CD4-positive, alpha-beta T cell treated with Interleukin-1 beta for 1 hour (primary cell): ENCODE data around the gene BCAN.
"Not testable (repeated sequence)": the region's sequence is repeated elsewhere in the genome, so short reads cannot be mapped to it uniquely, and the experiment has no call there.

ENCODE experiments used
- DNase-seq, 2 donors: peaks; one replicate each; pipeline ENCODE4 v3.0.0-alpha.2; 2020 to 2022

The BCAN gene, protein sequence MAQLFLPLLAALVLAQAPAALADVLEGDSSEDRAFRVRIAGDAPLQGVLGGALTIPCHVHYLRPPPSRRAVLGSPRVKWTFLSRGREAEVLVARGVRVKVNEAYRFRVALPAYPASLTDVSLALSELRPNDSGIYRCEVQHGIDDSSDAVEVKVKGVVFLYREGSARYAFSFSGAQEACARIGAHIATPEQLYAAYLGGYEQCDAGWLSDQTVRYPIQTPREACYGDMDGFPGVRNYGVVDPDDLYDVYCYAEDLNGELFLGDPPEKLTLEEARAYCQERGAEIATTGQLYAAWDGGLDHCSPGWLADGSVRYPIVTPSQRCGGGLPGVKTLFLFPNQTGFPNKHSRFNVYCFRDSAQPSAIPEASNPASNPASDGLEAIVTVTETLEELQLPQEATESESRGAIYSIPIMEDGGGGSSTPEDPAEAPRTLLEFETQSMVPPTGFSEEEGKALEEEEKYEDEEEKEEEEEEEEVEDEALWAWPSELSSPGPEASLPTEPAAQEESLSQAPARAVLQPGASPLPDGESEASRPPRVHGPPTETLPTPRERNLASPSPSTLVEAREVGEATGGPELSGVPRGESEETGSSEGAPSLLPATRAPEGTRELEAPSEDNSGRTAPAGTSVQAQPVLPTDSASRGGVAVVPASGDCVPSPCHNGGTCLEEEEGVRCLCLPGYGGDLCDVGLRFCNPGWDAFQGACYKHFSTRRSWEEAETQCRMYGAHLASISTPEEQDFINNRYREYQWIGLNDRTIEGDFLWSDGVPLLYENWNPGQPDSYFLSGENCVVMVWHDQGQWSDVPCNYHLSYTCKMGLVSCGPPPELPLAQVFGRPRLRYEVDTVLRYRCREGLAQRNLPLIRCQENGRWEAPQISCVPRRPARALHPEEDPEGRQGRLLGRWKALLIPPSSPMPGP

DNA sequence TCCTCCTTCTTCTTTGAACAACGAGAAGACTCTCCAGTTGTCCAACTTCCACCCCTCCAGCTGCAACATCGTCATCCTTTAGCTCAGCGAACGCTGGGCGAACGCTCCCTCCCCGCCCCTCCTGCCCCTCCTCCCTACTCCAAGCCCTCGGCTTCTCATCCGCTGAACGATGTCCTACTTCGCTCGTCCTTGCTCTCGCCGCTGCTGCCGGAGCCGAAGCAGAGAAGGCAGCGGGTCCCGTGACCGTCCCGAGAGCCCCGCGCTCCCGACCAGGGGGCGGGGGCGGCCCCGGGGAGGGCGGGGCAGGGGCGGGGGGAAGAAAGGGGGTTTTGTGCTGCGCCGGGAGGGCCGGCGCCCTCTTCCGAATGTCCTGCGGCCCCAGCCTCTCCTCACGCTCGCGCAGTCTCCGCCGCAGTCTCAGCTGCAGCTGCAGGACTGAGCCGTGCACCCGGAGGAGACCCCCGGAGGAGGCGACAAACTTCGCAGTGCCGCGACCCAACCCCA lies at the start of gene BCAN:
TSS of gene BCAN (plus strand) at position 357 of the 504 bp plus-strand sequence. CDS start 3,938 bp downstream, outside the sequence.
- no peak for DNase-seq

DNA sequence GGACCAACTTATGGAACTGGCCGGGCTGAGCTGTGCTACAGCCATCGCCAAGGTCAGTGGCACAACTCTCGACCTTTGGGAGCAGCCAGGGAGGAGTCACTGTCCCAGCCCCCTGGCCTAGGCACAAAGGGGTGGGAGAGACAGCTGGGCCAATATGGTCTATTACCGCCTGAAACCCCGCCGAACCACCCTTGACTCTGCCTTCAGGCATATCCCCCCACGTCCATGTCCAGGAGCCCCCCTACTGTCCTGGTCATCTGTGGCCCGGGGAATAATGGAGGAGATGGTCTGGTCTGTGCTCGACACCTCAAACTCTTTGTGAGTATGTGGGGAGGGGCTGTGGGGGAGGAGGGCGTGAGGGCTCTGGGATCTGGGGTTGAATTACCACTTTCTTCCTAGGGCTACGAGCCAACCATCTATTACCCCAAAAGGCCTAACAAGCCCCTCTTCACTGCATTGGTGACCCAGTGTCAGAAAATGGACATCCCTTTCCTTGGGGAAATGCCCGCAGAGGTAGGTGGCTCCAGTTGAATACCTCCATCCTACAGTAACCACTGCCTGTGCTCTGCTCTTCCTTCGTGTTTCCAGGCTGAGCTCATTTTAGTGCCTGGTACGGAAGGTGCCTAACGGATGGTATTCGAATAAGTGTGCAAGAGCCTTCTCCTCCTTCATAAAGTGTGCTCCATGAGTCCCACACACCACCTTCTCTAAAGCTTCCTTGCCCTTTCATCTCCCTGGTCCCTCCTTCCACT lies 49.6 kb upstream of the BCAN start:
- DNase-seq = no peak

DNA sequence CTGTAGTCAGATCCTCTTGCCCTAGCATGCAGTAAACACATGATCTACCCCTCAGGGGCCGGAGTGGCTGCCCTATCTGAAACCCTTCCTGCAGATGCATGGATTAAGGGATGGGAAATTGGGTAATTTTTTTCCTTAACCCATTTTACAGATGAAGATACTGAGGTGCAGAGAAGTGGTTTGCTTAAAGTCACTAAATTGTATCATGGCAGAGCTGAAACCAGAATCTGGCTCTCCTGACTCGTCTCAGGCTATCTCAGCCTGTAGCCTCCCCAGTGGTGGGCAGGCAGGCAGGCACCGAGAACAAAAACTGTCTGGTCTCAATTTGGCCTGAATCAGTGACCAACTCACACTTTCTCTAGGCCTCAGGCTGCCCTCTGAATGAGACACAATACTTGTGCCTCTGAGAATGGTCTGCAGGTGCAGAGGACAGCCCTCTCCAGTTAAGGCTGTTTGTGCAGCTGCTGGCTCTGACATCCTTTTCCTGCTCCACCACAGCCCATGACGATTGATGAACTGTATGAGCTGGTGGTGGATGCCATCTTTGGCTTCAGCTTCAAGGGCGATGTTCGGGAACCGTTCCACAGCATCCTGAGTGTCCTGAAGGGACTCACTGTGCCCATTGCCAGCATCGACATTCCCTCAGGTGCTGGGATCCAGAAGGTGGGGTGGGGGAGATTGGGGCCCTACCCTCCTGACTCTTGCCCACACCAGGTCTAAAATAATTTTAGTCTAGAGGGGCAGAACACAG lies 48.8 kb upstream of the BCAN start:
- no peak for DNase-seq

DNA sequence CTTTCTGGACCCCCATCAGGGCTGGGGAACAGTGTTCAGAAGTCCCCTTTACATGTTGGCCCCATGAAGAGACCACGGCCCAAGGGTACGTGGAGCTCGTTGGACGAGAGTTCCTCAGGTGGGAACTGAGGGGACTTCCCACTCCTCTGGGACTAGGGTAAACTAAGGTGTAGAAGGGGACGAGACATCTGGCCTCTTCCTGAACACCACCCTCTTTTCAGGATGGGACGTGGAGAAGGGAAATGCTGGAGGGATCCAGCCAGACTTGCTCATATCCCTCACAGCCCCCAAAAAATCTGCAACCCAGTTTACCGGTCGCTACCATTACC lies 48.3 kb upstream of the BCAN start:
- DNase-seq = no peak

DNA sequence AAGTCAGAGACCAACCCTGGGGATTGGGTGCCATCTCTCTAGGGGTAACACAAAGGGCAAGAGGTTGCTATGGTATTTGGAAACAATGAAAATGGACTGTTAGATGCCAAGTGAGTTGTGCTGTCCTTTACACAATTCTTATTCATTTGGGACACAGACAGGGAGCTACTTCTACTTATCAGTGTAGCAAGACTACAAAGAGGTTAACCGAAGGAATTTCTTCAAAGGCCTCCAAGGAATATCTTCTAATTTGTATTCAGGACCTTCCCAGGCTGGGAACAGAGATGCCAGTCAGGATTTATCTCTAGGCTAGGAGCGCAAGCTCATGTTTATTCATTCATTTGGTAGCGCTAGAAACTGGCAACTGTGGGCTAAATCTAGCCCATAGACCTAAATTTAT lies 47.7 kb upstream of the BCAN start:
- DNase-seq = no peak

DNA sequence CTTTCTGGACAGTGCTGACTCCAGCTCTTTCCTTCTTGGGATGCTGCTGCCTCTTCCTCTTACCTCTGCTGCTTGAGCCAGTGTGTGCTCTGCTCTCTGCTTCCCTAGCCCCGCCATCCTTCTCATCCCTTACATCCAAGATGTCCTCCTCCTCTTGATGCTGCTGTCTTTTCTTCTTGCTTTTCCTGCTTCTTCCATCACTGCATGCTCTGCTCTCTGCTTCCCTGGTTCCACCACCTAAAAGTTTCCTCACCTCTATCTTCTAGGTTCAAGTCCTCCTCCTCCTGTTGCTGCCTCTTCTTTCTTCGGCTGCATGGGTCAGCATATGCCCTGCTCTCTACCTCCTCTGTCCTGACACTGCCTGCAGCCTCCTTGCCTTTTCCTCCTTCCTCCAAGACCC lies 46.9 kb upstream of the BCAN start:
- DNase-seq = no peak

DNA sequence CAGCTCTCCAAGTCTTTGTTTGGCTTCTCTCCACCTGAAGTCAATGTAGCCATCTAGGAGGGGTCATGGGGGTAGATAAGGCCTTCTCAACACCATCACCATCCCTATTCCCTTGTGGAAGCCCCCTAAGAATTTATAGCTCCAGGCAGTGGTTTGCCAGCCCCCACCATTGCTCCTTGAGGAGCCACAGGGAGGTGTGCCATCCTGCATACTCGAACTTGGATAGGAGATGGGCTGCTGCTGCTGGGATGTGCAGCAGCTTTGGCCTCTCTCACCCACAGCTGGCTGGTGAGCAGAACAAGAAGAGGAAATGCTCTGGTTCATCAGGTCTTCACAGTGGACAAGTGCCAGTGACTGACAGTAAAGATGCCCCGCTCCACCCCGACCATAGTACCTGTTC lies 45.5 kb upstream of the BCAN start:
- DNase-seq = no peak

DNA sequence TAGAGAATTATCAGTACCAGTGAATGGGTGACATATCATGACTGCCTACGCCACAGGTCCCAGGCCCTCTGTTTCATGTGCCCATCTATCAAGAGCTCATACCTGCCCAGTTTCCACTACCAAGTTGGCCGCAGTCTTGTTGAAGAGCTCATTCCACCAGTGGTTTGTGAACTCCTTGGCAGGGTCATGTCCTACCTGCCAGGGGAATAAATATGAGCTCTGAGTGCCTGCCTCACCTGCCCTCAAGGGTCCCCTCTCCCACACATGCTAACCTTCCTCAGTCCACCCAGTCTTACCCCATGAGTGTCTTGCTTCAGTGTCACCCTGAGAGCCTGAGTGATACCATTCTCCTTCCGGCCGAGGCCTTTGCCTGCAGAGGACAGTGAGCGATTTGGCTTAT lies 43.8 kb upstream of the BCAN start:
- no peak for DNase-seq

DNA sequence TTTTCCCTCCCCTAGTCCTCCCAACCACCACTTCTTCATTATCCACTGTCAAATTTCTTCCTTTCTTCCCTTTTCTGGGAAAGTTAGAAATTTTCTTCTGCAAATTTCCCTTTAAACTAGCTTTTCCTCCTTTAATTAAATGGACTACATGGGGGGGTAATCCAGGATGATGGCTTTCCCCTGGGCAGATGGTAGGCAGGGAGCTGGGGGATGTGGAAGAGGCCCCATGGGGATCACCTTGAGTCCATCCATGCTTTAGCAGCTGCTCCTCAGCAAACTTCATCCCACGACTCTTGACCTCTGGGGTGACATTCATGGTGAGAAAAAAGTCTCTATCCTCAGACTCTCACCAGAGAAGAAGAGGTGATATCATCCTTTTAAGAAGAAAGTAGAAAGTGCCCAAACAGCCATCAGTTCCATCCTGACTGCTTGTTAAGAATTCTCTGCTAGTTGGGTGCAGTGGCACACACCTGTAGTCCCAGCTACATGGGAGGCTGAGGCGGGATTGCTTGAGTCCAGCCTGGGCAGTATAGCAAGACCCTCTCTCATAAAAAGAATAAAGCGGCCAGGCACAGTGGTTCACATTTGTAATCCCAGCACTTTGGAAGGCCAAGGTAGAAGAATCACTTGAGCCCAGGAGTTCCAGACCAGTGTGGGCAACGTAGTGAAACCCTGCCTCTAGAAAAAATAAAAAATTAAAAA lies 43.0 kb upstream of the BCAN start:
- DNase-seq = no peak

DNA sequence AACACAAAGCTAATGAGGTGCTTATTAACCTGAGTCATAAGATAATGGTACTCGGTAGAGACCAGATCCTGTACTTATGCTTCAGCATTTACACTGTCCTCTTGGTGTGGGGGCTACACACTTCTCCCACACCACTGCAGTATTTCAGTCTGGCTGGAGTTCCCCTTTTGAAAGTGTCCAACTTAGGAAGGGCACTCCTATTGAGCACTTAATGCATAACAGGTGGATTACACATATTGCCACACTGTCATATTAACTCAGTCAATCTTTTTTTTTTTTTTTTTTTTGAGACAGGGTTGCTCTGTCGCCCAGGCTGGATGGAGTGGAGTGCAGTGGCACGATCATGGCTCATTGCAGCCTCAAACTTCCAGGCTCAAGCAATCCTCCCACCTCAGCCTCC lies 42.1 kb upstream of the BCAN start:
- peak in 1 of 2 donors; percentile 42 for DNase-seq

DNA sequence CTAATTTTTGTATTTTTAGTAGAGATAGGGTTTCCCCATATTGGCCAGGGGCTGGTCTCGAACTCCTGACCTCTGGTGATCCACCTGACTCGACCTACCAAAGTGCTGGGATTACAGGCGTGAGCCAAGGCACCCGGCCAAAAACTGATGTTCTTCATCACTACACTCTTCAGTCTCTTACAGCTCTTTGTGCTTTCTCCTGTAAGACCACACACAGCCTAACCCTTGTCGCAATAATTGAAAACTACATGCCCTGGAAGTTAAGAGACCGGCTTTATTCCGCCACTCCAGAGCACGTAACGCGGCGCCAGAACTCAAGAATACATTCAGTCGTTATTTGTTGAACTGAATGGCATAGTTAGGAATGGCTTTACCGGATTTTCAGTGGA lies 41.2 kb upstream of the BCAN start:
- no peak for DNase-seq

DNA sequence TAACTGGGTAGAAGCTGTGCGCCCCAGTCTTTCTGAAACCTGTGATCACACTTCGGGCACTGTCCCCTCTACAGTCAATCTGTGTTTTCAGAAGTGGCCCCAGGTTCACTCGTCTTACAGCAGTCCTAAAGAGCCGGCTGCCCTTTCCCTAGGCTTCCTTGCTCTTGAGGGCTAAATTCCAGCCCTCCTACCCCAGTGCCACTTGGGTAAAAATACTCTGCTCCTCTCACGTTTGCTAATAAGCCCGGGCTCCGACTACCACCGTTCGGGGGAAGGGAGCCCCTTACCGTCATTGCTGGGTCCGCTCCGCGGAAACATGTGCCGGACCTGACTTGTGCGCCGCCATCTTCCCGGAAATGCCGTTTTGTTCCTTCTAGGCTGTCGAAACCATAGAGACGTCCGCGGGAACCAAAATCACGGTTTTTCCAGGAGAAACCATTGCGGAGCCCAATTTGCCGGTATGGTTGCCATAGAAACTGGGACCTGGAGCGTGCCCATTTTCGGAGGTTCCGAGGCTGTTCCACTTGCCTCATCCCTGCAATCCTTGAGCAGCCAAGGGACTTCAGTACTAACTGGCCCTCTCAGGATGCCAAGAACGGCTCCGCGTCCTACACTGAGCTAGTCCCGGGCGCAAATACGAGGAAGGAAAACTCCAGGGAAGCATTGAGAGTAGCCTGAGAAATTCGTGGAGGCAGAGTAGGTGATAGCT lies 40.6 kb upstream of the BCAN start, which contains the start of gene GPATCH4:
TSS of gene GPATCH4 (minus strand) at position 358 of the 709 bp plus-strand sequence.
- DNase-seq = peak; percentile 77 to 84

DNA sequence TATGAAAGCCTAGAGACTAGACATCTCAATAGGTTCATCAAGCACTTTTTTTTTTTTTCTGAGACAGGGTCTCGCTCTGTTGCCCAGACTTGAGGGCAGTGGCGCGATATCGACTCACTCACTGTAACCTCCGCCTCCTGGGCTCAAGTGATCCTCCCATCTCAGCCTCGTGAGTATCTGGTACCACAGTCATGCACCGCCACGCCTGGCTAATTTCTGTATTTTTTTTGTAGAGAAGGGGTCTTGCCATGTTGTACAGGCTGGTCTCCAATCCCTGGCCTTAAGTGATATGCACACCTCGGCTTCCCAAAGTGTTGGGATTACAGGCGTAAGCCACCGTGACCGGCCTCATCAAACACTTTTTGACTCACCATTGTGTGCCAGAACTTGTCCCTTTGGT lies 40.0 kb upstream of the BCAN start:
- DNase-seq = no peak

DNA sequence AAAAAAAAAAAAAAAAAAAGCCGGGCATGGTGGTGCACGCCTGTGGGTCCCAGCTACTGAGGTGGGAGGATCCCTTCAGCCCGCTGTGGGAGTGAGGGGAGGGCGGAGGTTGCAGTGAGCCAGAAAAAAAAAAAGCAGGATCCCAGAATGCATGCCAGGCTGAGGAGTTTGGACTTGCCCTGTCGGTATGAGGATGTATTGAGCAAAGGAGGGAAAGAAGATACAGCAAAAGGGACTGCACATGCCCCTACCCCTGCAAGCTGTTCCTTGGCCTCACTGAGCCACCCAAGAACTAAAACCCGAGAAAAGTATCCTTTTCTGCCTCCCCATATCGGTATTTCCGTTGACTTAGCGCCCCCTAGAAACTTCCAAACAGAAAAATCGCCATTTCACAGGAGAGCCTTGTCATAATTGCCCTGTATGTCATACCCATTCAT lies 39.3 kb upstream of the BCAN start:
- peak in 1 of 2 donors; percentile 36 for DNase-seq

DNA sequence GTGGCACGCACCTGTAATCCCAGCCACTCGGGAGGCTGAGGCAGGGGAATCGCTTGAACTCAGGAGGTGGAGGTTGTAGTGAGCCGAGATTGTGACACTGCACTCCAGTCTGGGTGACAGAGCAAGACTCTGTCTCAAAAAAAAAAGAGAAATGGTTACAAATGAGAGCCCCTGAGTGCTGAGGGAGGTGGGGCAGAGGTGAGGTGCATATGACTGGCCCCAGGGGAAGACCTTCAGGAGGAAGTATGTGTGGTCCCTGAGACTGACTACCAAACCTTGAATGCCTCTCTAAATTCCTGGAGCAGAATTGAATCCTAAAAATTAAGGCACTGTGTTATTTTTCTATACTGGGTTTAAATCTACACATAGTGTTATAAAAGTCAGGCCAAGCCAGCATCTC lies 34.6 kb upstream of the BCAN start:
- DNase-seq = peak in 1 of 2 donors; percentile 43

DNA sequence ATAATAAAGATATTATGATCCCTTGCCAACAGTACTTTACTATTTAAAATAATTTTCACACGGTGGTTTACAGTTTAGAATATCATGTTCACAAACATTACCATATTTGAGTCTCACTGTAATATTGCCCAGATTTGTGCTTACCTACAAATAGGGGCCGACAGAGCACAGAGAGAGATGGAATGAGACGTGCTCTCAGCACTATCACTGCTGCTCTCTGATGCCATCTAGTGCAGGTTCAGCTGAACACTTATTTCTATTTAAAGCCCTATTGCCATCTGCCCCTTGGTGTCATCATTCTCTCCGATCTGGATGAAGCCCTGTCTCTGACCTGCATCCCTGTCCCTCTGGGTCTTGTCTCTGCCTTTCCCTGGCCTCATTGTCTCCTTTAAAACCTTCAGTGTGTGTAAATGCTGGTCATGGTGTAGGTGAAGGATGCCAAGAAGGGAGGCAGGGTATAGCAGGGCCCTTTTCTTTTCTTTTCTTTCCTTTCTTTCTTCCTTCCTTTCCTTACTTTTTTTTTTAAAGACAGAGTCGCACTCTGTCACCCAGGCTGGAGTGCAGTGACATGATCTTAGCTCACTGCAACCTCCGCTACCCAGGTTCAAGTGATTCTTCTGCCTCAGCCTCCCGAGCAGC lies 33.8 kb upstream of the BCAN start:
- peak; percentile 76 to 79 for DNase-seq

DNA sequence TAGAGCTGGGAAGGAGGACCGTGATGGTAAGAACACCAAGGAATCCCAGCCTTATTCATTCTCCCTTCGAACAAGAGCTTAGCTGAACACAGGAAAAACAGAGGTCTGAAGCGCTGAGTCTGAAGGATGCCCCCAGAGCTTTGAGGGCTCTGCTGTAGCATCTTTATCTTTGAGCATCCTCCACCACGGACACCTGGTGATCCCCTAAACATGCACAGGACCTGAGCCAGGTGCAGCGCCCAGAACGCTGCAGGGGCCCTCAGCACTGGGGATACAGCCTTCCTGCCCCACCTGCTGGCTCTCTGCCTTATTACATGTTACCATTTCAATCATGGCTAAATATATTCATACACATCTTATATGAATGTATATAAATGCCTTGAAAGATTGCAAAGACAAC lies 32.9 kb upstream of the BCAN start:
- DNase-seq = peak; percentile 59 to 66

DNA sequence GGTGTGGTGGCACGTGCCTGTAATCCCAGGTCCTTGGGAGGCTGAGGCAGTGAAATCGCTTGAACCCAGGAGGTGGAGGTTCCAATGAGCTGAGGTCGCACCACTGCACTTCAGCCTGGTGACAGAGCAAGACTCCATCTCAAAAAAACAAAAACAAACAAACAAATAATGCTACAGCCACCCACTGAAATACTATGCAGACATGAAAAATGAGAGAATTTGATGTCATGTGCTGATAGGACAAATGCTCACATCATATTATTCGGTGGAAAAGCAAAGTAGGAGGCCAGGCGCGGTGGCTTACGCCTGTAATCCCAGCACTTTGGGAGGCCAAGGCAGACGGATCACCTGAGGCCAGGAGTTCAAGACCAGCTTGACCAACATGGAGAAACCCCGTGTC lies 31.8 kb upstream of the BCAN start:
- DNase-seq = not testable (repeated sequence)

DNA sequence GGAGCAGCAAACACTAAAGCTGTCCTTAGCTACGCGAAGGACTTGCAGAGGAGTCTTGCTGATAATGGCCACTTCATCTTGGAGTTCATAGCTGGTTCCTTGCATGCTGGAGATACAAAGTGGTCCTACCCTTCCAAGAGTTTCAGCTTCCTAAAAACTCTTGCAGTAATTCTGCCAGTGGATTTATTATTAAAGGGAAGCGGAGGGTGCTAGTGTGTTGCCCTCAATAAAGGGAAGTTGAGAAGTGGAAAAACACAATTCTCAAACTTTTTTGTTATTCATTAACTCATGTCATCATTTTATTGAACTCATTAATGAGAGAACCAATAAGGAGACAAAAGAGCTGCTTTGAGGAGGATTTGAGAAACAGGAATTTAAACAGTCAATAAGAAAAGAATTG lies 29.3 kb upstream of the BCAN start:
- DNase-seq = no peak

DNA sequence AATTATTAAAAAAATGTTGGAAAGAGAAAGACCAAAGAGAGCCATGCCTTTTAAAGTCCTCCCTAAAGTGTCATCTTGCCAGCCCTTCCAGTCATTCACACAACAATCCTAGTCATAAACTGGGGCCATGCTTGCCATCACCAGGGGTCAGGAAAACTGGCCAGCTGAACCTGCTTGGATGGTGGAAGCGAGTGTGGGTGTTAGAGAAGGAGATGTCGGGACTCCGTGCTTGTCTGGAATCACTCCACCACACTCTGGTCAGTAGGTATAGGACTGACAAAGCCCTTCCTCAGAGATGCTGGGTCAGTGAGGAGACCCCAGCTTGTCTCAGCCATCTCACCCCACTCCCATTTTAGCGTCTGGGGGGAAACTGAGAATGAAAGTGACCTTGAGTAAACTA lies 26.0 kb upstream of the BCAN start:
- DNase-seq = no peak
